GM21786 (cell line): ENCODE results near the gene SLC22A23.

ENCODE experiments used
- ATAC-seq: cut with Tn5 transposase; IDR thresholded peaks from one replicate; pipeline ENCODE4 v1.9.1; 2021; ENCODE audit not compliant: unreplicated experiment

The SLC22A23 gene

DNA sequence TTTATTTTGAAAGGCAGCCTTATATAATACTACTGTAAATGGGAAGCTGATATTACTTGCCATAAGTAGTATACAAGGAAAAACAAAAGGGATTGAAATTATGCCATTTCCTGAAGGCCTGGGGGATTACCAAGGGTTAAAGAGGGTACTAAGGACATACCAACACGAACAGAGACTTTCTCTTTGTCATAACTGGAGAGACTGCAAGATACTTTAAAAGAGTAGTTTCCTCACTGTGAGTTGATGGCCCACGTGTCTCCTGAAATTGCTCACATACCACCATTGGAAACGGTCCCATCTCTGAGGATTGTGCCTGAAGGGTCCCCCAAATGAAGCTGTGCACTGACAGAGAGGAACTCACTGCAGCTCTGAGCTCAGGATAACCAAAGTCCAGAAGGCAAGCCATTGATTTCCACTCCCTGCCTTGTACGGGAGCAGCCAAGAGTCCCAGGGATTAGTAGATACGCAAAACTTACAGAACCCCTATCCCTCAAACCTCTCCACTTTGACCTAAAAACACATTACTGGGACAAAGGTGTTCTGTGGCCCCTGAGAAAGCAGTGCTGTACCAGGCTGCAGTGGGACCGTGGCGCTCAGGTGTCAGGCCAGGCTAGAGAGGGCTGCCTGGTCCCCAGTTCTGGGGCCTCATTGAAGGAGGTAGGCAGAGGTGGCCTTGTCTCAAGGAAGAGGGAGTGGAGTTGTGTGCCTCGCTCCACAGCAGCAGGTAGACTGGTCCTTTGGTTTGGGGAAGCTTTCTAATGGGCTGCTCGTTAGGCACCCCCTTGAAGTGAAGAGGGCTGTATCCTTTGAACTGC, 182.9 kb downstream of the SLC22A23 start:
- no peak for ATAC-seq

DNA sequence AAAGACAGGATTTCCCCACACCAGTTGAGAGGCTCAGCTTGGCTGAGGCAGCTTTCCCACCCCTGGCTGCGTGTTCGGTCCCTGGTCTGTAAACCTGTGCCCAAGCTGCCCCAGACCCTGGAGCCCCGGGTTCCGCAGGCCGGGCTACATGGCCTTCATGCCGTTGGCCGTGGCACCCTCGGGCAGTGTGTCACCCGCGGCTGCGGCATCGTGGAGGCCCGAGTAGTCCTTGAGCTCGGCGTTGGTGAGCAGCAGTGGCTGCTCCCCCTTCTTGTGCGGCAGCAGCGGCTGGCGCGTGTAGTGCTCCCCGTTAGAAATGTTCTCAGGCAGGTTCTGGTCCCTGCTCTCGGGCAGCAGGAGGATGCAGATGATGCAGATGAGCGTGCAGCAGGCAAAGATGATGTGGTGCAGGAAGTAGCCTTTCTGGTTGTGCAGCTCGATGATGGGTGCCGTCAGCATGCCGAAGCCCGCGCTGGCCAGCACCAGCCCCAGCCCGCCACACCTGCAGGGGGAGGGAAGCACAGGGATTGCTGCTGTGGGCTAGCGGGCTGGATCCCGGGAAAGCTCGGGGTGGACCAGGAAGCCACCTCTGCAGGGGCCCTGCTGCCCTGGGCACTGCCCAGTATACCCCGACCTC, 183.8 kb downstream of the SLC22A23 start:
- ATAC-seq = no peak

DNA sequence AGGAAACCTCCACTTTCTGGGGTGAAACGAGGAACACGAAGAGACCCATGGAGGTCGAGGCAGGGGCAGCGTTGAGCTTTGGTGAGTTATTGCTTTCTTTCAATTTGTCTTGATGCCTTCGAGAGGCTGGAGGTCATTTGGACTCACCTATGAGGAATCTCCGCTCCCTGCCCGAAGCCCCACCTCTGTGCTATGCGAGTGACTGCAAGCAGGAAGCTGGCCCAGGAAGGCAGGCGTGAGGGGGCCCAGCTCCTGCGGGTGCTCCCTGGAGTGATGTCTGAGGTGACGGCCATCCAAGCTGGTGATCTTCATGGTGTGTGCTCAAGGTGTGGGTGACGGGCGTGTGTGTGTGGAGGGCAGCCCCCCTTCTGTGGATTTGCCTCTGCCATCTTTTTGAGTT, 185.1 kb downstream of the SLC22A23 start:
- no peak for ATAC-seq

DNA sequence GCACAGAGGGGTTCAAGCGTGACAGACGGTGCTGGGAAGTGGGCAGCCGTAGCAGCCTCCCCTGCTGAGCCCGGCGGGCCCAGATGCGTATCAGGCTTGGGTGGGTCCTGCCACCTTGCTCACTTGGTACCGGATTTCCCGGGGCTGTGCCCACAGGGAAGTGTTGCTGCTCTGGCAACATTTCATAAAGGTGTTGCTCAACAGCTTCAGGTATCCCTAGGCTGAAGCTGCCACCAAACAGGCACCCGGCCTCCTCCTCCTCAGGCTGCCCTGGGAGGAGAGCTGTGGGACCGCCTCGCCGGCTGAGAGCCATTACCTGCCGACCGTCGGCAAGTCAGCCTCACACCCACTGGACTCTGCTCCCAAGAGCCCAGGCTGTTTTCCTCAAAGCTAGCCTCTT, 186.6 kb downstream of the SLC22A23 start:
- ATAC-seq = no peak

DNA sequence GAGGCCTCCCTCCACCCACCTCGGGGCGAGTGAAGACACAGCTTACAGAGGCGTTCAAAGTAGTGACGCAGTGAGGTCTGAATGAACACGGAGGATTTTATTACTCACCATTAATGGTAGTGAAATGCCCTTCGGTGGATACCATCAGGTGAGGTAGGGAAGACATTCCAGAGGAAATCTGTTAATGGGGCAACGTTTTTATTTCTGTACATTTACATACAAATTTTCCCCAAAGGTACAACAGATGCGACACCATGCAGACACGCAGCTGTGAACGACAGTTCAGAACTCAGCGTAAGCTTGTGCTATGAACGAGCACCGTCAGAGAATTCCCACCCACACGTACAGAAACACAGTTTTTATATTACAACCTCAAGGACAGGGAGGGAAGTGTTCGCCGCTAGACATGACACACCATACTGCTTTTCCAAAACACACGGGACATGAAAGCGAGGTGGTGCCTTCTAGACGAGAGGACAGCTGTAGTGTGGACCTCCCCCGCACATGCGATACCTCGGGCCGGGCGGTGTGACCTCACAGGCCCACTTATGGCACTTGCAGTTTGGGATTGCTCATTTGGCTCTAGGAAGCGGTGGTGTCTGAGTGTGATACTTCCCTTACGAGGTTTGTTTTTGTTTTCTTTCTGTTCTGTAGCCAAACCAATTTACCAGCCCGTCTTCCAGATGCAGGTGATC, 187.4 kb downstream of the SLC22A23 start:
- no peak for ATAC-seq

DNA sequence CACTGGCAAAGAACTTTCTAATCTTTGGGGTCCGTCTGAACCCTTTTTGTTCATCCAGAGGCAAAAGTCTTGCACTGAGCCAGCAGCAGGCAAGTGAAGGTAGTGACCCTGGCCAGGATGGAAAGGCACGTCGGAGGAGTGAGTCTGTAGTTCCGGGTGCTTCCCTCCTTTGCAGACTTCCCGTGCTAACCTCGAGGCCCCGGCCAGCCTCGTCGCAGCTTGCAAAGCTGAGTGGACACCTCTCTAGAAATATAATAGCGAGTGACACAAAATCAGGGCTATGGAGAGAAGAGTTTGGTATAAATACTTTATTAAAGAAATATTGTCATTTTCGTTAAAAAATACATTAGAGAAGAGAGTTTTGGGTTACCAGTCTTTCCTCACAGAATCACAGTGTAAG, 188.2 kb downstream of the SLC22A23 start:
- ATAC-seq = no peak

DNA sequence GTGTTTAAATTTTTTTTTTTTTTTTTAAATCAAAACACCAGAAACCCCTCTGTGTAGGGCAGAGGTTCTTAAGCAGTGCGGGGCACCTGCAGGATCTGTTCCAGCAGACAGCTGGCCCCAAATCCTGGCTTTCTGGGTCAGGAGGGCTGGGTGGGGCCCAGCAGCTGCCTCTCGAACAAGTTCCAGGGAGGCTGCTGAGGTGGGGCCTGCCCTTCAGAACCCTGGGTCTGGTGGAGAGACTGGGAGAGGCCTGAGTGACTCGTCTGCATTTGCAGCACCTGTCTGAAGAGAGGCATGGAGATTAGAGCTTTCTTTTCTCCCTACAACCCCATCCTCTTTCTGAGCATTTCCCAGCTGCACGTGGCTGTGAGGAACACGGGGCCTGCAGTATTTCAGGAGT, 189.7 kb downstream of the SLC22A23 start:
- no peak for ATAC-seq

DNA sequence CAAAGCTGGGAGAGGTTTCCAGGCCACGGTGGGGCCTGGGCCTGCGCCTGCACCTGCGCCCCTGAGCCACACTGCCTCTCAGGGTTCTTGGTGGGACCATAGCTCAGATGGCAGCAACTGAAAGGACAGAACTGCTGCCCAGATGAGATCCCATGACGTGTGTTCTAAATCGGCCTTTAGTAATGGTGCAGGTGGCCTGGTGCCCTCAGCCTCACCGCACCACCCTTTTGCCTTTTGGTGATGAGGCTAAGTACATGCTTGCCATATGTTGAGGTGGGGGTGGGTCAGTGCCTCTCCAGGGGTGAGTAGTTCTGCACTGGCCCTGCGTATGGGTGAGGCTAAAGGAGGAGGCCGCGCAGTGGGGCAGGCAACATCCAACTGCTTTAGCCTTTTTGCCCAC, 190.7 kb downstream of the SLC22A23 start:
- no peak for ATAC-seq

DNA sequence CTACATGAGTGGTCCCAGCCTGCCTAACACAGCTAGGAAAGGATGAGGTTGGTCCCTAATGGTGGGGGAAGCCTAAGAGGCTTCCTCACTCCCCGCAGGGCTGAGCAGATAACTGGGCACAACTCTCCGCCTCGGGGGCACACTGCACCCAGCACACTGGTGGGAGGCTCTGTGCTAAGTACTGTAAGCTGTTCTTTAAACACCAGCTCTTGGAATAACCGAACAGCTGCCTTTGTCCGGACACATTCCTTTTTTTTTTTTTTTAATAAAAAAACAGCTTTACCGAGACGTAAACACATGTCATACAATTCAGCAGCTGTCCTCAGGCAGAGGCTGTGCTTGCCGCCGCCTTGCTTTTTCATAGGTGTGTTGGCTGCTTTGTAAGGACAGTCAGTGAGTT, 191.2 kb downstream of the SLC22A23 start:
- ATAC-seq = no peak

DNA sequence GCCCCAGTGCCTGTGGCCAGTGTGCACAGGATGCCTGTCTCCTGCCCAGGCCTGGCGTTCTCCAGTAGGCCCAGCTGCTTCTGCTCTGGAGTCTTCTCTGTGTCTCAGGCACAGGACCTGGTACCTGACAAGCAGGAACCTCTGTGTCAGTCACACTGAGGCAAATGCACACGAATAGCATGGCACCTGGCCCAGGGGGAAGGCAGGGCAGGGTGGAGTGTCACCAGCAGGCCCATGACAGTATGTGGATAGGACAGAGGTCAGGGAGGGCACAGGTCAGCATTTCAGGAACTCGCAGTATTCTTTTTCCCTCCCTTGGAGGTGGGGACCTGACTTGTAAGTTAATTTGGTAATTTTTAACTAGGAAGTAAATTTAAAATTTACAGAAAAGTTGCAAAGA, 192.5 kb downstream of the SLC22A23 start:
- ATAC-seq = no peak

DNA sequence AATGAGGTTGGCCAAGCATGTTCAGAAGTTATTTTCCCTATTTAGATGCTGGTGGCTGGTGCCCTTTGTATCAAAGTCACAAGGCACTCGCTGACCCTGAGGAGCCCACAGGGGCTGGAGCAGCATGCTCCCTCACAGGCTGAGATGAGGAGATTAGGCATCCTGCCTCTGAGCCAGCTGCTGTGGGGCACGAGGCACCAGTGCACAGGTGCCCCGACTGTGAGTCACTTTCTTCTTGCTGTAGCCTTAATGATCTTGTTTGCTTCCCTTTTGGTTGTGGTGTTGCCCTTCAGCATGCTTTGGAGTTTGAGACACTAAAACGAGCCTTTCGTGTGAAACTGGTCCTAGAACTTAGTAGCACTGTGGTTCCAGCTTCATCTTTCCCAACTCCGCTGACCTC, 193.8 kb downstream of the SLC22A23 start:
- no peak for ATAC-seq

DNA sequence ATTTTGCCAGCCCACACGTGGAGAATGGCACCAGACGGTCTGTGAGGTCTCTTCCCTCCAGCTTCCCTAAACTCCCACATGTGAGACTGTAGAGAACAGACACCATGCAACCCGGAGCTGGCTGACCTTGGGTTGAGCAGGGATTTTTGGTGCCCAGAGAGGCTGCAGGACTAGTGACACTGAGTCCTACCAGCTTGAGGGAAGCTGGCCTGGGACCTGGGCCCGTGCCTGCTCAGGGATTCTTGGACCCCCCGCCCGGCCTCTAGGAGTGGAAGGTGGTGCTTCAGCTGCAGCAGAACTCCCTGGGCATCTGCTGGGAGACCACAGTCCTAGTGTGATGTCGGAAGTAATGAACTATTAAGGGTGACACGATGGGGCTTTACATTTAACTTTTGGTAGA, 194.9 kb downstream of the SLC22A23 start:
- no peak for ATAC-seq

DNA sequence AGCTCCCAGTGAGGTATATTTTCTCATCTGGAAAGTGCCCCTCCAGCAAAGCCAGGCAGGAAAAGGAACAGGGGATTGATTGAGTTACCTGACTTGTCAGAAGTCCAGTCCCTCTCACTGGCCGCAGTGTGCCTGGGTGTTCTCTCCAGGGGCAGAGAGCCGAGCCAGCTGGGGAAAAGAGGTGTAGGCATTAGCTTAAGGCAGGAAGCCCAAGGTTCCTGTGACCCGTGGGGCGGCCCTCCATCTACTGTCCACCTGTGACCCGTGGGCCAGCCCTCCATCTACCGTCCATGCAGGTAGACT, 195.4 kb downstream of the SLC22A23 start:
- no peak for ATAC-seq

DNA sequence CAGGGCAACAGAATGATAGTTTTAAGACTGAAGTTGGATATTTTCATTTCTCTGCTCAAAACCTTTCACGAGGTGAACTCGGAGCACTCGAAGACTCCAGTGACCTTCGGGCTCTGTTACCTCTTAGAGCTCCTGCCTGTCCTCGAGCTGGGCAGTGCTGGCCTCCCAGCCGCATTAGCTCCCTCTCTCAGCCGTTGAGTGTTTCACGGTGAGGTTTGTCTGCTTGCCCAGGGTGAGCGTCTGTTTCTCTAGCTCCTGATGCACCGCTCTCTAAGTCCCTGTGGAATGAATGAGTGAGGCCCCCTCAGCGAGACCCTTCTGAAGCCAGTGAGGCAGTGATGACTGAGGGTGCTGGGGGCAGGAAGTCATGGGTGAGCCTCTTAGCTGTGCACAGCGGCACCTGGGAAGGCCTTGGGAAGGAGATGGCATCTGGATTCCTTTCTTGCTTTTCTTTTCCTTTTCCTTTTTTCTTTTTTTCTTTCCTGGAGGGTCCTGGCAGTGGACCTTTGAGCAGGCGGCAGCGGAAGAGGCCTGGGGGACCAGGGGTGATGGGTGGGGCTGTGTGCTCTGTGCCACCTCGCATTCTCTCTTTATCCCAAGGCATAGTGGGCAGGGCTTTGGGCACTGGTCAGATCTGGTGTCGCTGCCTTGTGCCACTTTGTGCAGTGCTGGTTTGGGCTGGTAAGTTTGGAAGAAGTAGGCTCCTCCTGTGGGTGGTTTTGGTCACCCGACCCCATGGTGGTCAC, 195.9 kb downstream of the SLC22A23 start:
- ATAC-seq = no peak

DNA sequence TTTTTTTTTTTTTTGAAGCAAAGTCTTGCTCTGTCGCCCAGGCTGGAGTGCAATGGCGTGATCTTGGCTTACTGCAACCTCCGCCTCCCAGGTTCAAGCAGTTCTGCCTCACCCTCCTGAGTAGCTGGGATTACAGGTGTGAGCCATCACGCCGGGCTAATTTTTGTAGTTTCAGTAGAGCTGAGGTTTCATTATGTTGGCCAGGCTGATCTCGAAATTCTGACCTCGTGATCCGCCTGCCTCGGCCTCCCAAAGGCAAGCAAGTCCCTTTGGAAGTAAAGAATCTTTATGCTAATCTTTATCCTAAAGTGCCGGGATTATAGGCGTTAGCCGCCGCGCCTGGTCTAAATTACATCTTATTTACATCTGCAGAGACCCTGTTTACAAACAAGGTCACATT, 196.6 kb downstream of the SLC22A23 start:
- ATAC-seq = no peak

DNA sequence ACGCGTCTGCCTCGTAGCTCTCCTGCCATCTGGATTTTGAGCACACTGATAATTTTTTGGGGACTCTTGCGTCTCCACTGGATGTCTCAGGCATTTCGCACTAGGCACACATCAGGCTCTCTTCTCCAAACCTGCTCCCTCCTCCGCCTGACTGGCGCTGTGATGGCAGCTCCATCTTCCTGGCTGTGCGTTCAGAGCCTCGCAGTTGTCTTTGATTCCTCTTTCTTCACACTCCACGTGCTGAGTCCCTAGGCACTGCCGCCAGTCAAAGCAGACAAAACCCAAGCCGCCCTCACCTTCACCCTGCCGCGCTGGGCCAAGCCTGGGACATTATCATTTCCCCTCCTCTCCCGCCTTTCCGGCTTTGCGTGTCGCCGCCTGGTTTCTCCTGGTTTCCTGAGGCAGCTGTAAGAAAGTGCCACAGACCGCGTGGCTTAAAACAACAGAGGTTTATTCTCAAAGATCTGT, 197.3 kb downstream of the SLC22A23 start:
- peak; percentile 39 for ATAC-seq

DNA sequence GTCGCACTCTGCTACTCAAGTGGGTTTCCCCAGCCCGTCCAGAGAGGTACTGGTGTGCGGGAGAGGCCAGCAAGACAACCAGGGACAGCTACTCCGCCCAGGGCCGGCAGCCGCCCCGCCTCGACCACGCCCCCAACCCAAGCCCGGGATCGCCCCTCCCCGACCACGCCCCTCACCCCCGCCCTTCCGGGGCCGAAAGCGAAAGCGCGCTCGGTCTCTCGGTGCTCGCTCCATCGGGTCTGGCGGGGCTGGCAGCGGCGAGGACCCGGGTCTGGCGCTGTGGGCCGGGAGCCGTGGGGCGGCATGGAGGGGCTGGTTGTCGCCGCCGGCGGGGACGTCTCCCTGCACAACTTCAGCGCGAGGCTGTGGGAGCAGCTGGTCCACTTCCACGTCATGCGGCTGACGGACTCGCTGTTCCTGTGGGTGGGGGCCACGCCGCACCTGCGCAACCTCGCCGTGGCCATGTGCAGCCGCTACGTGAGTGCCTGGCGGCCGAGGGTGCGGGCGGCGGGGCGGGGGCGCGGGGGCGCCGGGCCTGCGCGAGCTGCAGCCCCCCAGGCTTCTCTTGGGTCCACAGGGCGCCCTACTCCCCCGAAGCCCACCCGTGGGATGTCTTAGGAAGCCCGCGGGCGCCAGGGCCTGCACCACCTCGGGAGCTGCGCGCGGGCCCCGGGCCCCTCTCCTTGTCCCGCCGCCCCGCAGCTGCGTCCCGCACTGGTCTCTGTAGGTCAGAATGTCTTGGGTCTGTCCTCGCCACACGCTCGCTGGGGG, 197.9 kb downstream of the SLC22A23 start, which contains the start of gene PSMG4:
Gene PSMG4 (plus strand): TSS at position 228 of the 771 bp plus-strand sequence. CDS start 76 bp downstream, at position 304.
- peak; percentile 65 for ATAC-seq

DNA sequence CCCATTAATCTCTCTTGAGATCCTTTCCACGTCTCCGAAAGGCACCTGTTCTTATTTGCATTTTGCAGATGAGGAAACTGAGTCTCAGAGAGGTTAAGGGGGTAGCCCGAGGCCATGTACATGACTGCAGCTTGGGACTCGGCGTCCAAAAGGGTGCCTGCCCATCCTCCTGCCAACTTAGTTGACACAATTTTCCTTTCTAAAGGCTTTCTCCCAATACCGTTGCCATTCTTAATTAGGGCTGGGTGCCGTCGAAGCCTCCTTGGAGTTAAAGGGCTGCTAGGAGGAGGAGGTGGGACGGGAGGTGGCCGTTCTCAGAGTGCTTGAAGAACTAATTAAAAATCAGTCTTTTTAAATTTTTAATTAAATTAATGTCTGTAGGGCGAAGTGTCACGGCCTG, 198.6 kb downstream of the SLC22A23 start:
- no peak for ATAC-seq

DNA sequence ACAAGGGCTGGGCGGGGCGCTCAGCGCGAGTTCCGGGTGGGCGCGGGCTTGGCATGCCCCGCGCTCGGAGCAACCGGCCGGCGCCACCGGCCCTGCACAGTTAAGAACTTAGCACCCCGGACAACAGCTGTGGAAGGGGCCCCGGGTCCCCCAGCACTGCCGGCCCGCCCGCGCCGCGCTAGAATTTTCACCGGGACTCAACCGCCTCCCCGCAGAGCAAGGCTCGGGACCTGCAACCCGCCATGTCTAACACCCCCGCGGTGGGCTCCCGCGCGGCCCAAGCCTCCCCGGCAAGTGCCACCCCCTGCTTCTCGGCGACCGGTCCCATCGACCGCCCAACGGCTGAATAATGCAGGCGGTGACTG, 203.3 kb downstream of the SLC22A23 start:
- ATAC-seq = no peak

DNA sequence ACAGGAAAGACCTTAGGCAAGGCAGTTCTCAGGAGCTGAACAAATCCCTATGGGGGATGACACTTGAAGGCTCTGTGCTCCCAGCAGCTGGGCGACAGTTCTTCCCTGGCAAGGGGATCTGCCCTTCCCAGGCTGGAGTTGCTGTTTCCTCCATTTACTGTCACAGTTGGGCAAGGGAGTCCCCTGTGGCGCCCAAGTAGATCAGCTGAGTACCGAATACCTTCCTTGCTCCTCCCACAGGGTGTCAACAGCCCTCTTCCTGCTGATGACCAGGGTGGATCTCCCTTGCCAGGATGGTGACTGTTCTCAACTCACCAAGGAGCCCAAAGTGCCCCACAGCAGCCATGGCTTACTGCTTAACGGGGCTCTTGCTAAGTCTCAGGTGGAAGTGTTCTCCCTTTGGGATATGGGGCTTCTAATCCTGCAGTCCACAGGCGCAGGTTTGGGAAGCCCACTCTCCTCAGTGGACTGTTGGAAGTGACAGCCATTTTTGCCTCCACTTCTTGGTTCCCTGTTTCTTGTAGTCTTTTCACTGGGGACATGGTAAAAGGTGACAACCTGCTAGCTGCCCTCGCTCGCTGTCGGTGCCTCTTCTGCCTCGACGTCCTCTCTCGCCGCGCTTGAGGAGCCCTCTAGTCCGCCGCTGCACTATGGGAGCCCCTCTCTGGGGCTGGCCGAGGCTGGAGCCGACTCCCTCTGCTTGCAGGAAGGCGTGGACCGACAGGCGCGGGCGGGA, 203.8 kb downstream of the SLC22A23 start:
- ATAC-seq = no peak
